ENCODE data around the gene ATP5PB. TPM values are rescaled to one million over a fixed set of nuclear protein-coding genes. Genes with fewer than 3 reads are reported as not detected.
A peak's percentile ranks its signal among the peaks of the same experiment; 100 is the strongest.

The ATP5PB gene
- total and polyA plus RNA-seq, 8 donors, result 21.6 to 373 (median 200) TPM

DNA sequence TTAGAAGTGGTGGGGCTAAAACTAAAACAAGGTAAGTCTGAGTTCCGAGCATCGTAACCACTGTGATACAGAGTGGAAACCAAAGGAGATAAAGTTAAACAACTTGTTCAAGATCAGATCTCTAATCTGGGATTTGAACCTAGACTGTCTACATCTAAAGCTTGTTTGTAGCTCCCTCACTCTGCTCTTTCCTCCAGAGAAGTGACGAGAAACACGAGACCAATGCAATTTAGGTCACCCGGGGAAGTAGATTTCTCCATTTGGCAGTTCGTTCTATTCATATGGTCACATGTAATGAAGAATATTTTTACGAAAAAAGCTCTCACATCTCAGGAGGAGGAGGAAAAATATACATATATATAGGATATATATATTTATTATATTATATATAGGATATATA lies 52.4 kb downstream of the ATP5PB start:
- H3K27ac ChIP-seq, result no peak overlapping the region
- TF ChIP-seq POLR2AphosphoS5 (IDR thresholded peaks at IDR 0.05) (no peak), POLR2A (IDR thresholded peaks at IDR 0.05) (no peak), EP300 (IDR thresholded peaks at IDR 0.05) (no peak)
- TF ChIP-seq, protein P1, sequence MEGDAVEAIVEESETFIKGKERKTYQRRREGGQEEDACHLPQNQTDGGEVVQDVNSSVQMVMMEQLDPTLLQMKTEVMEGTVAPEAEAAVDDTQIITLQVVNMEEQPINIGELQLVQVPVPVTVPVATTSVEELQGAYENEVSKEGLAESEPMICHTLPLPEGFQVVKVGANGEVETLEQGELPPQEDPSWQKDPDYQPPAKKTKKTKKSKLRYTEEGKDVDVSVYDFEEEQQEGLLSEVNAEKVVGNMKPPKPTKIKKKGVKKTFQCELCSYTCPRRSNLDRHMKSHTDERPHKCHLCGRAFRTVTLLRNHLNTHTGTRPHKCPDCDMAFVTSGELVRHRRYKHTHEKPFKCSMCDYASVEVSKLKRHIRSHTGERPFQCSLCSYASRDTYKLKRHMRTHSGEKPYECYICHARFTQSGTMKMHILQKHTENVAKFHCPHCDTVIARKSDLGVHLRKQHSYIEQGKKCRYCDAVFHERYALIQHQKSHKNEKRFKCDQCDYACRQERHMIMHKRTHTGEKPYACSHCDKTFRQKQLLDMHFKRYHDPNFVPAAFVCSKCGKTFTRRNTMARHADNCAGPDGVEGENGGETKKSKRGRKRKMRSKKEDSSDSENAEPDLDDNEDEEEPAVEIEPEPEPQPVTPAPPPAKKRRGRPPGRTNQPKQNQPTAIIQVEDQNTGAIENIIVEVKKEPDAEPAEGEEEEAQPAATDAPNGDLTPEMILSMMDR (IDR thresholded peaks at IDR 0.05), result no peak
- H3K4me1 ChIP-seq, result peaks cover 0 to 37% (median 3%) of the 10 kb centered on the region in 4 donors
- no peak for DNase-seq
- no peaks in the 10 kb centered on the region for H3K27me3 ChIP-seq
- intact Hi-C loops (cut with DNase I; ENCODE audit: low total_unique reads), result no loop called here
- 72 to 81% (median 78%) methylated on average over 7 of the region's 7 CpGs for WGBS, 5 donors
- H3K9me3 ChIP-seq, result no peaks in the 10 kb centered on the region
- H3K36me3 ChIP-seq, result no peaks in the 10 kb centered on the region
- no peak overlapping the region for H3K4me3 ChIP-seq

DNA sequence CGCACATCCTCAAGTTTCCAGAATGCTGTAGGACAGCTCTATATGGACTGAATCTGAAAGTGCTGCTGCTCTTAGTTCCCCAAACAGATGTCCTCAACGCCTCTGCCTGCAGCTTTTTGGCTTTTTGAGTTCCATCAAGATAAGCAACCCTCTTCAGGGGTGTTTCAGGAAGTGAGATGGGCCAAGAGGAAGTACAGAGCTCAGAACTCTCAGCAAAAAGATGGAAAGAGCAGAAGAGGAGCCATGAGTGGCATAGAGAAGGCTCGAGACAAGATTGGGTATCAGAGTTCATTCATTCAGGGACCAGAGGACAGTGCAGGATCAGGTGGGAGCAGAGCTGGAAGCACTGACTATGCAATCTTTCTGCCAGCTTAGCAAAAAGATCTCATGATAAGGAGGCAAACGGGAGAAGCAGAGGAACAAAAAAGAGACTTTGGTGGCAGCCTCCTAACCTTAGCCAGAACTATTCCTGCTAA lies 54.4 kb downstream of the ATP5PB start, which contains the start of the genes ADORA3 and TMIGD3:
TSS of gene ADORA3 (minus strand) at position 49 of the 476 bp plus-strand sequence. CDS start 279 bp downstream, outside the sequence.
TSS of gene TMIGD3 (minus strand) at position 49 of the 476 bp plus-strand sequence. CDS start 279 bp downstream, outside the sequence.
- Histone ChIP-seq H3K36me3 (no peaks in the 10 kb centered on the region), H3K27ac (peak within 1 kb of the TSS in 4 of 5 donors; percentile 21 to 63 (median 47)), H3K4me1 (peaks cover 9 to 52% (median 18%) of the 10 kb centered on the region in 4 donors), H3K27me3 (no peaks in the 10 kb centered on the region), H3K4me3 (peak within 1 kb of the TSS in 3 of 4 donors; percentile 5 to 17 (median 13)), H3K9me3 (no peaks in the 10 kb centered on the region)
- no peak for DNase-seq
- peak in 1 of 3 donors; percentile 26 for TF ChIP-seq POLR2AphosphoS5 (IDR thresholded peaks at IDR 0.05)
- TF ChIP-seq, protein P1 (IDR thresholded peaks at IDR 0.05), result no peak
- TF ChIP-seq POLR2A (IDR thresholded peaks at IDR 0.05), result no peak
- TF ChIP-seq EP300 (IDR thresholded peaks at IDR 0.05), result no peak
- WGBS, 5 donors, result 55 to 63% (median 59%) methylated on average over 4 of the region's 4 CpGs
- intact Hi-C loops (cut with DNase I; ENCODE audit: low total_unique reads), result no loop called here

GRCh38 chr1:111504097-111504496 lies 54.8 kb downstream of the ATP5PB start:
- TF ChIP-seq EP300 (IDR thresholded peaks at IDR 0.05), result no peak
- TF ChIP-seq POLR2A (IDR thresholded peaks at IDR 0.05), result no peak
- no peak for TF ChIP-seq POLR2AphosphoS5 (IDR thresholded peaks at IDR 0.05)
- TF ChIP-seq, protein P1 (IDR thresholded peaks at IDR 0.05), result no peak
- 50 to 72% (median 69%) methylated on average over 6 of the region's 6 CpGs for WGBS, 5 donors
- intact Hi-C loops (cut with DNase I; ENCODE audit: low total_unique reads), result no loop called here
- no peak for DNase-seq
- Histone ChIP-seq H3K4me1 (peaks cover 14 to 57% (median 23%) of the 10 kb centered on the region in 4 donors), H3K27me3 (no peaks in the 10 kb centered on the region), H3K4me3 (no peak overlapping the region), H3K9me3 (no peaks in the 10 kb centered on the region), H3K27ac (peak overlapping the region in 2 of 5 donors; percentile 58 to 63), H3K36me3 (no peaks in the 10 kb centered on the region)

GRCh38 chr1:111505641-111506119 lies 56.4 kb downstream of the ATP5PB start:
- Histone ChIP-seq H3K27me3 (no peaks in the 10 kb centered on the region), H3K36me3 (no peaks in the 10 kb centered on the region), H3K9me3 (no peaks in the 10 kb centered on the region), H3K27ac (peak overlapping the region in 4 of 5 donors; percentile 31 to 97 (median 94)), H3K4me1 (peaks cover 22 to 70% (median 34%) of the 10 kb centered on the region in 4 donors), H3K4me3 (no peak overlapping the region)
- TF ChIP-seq, protein P1 (IDR thresholded peaks at IDR 0.05), result no peak
- TF ChIP-seq POLR2A (IDR thresholded peaks at IDR 0.05), result no peak
- TF ChIP-seq EP300 (IDR thresholded peaks at IDR 0.05), result no peak
- no peak for TF ChIP-seq POLR2AphosphoS5 (IDR thresholded peaks at IDR 0.05)
- 75 to 88% (median 84%) methylated on average over 6 of the region's 6 CpGs for WGBS, 5 donors
- intact Hi-C loops (cut with DNase I; ENCODE audit: low total_unique reads), result loop anchor here (5.0 kb wide), 1 partner anchor 147 kb away; no protein-coding TSS in a partner anchor
- no peak for DNase-seq

Measured in stomach (tissue), 9 donors.